ENCODE results near the gene ZNF70.
A peak's percentile ranks its signal among the peaks of the same experiment; 100 is the strongest.

The ZNF70 gene

GRCh38 chr22:23750714-23751440 is at the start of gene ZNF70:
Gene ZNF70, minus strand, starts transcription at chr22:23751112. Its CDS starts 5,972 bp downstream, at chr22:23745140.
- DNase-seq: peak; percentile 82

DNA sequence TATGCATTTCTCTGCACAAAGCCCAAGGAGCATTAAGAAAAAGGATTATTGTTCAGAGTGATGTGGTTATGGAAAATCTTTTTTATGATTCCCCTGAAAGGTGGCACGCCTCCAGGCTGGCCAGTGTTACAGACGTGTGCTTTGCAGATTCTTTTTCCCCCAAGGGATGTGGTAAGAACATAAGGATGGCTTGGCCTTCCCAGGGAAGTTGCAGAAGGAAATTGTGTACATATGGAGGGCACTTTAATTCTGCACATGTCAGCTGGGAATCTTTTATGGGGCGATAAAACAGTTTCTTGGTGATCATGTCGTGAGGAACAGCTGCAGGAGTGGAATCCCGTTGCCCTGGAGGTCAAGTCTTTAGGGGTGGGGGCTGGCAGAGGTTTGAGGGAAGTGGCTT is 45.5 kb upstream of the ZNF70 start:
- no peak for DNase-seq

- DNase-seq: no peak
Measured at GRCh38 chr22:23793326-23793725, 42.4 kb upstream of the ZNF70 start.

DNA sequence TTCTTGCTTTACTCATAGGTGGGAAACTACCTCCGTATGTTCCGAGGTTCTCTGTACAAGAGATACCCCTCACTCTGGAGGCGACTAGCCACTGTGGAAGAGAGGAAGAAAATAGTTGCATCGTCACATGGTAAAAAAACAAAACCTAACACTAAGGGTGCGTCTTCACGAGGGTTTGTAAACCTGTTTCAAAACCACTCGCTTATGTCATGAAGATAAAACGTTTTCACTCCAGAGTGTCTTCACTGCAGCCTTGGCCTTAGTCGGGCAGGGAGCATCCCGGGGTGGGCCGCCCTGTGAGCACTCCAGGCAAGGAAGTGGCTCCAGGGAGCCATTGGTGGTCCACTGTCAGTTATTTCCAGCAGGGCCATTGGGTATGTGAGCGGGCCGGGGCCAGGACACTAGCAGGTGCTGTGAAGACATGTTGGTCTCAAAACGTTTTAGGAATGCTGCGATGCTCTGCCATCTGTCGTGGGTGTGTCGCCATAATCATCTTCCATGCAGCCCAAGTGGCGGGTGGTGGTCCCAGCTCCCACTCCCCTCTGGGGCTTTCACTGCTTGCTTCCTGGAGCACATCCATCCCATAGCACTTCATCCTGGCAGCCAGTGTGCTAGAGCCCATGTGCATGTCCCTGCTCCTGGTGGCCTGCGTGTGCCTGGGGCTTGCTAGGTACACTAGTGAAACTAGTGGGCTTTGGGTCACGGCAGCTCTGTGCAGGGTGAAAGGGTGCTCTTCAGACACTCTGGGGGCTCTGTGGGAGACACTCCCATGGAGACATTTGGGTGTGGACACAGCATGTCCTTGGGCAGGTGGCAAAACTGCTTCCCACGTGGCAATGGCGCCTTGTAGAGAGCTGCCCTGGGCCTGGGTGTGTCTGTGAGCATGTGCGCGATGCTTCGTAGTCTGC is 41.1 kb upstream of the ZNF70 start:
- no peak for DNase-seq

DNA sequence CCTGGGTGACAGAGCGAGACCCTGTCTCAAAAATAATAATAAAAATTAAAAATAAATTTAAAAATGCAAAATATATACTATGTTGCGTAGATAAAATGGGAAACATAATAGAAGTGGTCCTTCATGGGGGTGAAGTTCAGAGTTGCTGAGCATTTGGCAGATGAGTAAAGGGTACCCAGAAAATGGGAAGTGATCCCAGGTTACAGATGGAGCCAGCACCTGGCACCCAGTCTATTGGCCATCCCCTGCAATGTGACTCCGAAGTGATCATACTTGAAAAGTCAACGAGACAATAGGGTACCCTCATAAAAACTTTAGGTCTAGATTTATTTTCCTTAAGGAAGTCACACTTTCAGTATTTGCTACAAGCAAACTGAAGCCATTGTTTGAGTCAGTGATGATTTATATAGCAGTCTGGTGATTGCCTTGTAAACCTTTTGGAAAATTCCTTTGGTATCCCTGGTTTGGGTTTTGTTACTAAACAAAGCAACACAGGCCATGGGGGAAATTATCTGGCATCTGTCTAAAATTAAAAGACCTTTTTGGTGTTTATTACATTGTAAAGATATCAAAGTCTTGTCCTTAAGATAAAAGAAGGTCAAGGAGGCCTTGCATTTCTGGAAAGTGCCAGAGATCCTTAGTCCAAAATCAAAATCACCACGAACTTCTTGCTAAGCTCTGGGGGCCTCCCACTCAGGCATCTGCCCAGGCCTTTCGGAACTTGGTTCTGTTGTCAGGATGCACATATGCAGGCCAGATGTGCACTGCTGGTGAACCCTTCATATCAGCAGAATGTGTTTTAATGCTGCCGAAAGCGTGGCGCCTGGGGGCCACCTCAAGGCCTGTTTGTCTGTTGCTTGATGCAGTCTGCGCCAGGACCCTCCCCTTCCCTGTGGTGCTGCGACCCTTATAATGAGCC is 40.2 kb upstream of the ZNF70 start:
- no peak for DNase-seq

DNA sequence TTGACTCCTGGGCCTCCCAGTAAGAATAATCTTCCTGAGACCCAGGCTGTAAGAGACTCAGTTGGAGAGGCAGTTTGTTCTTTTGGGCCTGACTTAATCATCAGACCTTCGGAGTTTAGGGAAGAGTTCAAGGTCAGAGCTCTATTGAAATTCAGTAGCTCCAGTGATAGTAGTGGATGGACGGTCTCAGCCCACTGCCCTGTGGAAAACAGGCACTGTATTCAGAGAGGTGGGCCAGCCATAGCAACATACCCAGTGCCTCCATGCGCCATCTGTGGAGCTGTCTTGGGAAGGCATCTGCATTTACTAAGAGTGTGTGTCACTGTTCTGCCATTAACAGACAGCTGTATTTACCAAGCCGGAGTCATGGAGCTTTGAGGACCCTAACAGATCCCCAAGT is 38.7 kb upstream of the ZNF70 start:
- no peak for DNase-seq

- DNase-seq: no peak
Measured at GRCh38 chr22:23789121-23789520, 38.2 kb upstream of the ZNF70 start.

DNA sequence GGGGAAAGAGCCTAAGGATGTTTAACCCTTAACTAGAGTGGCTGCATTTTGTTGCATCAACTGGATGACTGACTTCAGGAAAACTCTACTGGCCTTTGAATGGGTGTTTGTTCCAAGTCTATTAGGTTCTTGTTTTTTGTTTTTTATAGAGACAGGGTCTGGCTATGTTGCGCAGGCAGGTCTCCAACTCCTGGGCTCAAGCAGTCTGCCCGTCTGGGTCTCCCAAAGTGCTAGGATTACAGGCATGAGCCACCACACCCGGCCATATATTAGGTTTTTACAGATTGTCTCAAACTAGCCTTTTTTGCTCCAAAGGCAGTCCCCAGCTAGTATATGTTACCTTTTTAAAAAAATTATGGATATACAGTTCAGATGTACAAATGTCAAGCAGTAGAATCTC is 37.0 kb upstream of the ZNF70 start:
- DNase-seq: no peak

GRCh38 chr22:23787600-23787896 is 36.6 kb upstream of the ZNF70 start:
- DNase-seq: no peak

GRCh38 chr22:23786752-23787599 is 36.1 kb upstream of the ZNF70 start, which contains the start of gene SMARCB1:
Gene SMARCB1, plus strand, starts transcription at chr22:23786966. Its CDS starts 204 bp downstream, at chr22:23787170.
- peak; percentile 81 for DNase-seq

- DNase-seq: no peak
Measured at GRCh38 chr22:23786261-23786710, 35.4 kb upstream of the ZNF70 start.

- DNase-seq: peak; percentile 74
Measured at GRCh38 chr22:23784215-23784732, 33.4 kb upstream of the ZNF70 start.

DNA sequence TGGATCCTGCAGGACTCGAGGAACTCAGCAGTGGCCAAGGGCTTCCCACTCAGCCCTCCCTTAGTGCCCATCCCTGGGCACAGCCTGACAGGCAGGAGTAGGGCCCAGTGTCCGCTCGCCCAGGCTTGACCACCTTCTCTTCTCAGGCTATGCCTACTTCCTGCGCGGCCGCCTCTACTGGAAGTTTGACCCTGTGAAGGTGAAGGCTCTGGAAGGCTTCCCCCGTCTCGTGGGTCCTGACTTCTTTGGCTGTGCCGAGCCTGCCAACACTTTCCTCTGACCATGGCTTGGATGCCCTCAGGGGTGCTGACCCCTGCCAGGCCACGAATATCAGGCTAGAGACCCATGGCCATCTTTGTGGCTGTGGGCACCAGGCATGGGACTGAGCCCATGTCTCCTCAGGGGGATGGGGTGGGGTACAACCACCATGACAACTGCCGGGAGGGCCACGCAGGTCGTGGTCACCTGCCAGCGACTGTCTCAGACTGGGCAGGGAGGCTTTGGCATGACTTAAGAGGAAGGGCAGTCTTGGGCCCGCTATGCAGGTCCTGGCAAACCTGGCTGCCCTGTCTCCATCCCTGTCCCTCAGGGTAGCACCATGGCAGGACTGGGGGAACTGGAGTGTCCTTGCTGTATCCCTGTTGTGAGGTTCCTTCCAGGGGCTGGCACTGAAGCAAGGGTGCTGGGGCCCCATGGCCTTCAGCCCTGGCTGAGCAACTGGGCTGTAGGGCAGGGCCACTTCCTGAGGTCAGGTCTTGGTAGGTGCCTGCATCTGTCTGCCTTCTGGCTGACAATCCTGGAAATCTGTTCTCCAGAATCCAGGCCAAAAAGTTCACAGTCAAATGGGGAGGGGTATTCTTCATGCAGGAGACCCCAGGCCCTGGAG is 32.6 kb upstream of the ZNF70 start:
- DNase-seq: no peak

DNA sequence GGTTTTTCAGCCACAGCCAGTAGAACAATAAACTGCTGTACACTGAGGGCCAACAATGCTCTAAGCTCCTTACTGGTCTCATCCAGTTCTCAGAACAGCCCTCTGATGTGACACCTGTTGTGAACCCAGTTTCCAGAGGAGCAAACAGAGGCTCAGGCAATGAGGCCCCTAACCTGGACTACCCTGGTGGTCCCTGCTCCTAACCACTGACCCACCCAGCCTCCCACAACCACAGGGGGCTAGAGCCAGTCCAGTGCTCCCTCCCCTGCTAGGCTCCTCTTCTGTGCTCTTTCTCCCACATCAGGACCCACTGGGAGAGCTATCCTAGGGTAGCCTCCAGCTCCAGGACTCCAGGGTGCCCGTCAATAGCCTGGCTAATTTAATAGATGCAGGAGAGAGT is 31.8 kb upstream of the ZNF70 start:
- no peak for DNase-seq

- no peak for DNase-seq
Measured at GRCh38 chr22:23782252-23782651, 31.3 kb upstream of the ZNF70 start.

DNA sequence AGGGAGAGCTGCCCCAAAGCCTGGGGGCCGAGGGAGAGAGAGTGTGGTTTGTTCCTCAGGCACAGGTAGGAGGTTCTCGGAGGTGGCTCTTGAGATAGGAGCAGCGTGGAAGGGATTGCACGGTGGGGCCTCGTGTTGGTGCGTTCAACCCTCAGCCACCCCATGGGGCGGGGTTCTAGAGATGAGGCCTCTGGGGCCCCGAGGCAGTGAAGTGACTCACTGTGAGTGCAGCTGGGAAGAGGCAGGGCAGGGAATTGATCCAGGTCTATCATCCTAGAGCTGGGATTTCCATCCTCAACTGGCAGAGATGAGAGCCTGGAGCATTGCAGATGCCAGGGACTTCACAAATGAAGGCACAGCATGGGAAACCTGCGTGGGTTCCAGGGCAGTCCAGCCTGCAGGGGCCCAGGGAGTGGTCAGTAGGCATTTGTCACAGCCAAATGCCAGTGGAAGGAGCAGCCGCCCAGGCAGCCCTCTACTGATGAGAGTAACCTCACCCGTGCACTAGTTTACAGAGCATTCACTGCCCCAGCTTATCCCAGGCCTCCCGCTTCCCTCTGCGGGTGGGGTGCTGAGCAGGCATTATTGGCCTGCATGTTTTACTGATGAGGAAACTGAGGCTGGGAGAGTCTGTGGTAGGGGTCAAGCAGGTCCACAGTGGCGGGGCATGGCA is 30.7 kb upstream of the ZNF70 start:
- no peak for DNase-seq

DNA sequence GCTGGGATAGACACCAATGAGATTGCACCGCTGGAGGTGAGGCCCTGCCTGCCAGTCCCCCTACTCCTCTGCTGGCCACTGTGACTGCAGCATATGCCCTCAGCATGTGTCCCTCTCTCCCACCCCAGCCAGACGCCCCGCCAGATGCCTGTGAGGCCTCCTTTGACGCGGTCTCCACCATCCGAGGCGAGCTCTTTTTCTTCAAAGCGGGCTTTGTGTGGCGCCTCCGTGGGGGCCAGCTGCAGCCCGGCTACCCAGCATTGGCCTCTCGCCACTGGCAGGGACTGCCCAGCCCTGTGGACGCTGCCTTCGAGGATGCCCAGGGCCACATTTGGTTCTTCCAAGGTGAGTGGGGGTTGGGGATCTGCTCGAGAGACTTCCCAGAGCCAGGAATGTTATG is 30.2 kb upstream of the ZNF70 start:
- DNase-seq: no peak

DNA sequence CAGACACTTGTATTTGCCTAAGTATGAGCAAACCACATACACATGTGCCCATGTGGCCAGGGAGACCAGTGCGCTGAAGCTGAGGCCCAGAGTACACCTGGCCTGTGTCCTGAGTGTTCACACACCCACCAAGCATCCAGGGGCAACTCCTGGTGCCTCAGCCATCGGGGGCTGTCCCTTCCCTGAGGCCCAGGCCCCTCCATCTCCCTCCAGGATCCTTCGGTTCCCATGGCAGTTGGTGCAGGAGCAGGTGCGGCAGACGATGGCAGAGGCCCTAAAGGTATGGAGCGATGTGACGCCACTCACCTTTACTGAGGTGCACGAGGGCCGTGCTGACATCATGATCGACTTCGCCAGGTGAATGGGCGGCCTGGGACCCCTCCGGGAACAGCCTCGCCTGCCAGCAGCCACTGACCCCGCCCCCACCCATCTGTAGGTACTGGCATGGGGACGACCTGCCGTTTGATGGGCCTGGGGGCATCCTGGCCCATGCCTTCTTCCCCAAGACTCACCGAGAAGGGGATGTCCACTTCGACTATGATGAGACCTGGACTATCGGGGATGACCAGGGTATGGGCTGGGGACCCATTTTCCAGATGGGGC is 29.3 kb upstream of the ZNF70 start:
- no peak for DNase-seq

DNA sequence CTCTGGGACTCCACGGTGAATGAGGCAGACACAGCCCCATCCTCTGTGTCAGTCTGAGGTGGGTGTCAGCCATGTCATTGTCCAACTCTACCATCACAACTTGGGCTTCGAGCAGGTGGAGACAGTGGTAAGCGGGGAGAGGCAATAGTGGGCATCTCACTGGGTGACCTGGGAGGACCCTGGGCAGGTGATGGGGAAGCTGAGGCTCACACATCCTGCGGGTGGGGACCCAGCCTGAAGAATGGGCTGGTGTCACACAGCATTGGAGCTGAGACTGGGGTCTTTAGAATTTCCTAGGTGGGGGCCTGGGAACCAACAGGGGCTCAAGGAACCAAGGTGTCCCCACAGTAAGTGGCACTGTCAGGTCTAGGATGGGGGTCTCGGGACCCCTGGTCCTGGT is 28.8 kb upstream of the ZNF70 start:
- no peak for DNase-seq

DNA sequence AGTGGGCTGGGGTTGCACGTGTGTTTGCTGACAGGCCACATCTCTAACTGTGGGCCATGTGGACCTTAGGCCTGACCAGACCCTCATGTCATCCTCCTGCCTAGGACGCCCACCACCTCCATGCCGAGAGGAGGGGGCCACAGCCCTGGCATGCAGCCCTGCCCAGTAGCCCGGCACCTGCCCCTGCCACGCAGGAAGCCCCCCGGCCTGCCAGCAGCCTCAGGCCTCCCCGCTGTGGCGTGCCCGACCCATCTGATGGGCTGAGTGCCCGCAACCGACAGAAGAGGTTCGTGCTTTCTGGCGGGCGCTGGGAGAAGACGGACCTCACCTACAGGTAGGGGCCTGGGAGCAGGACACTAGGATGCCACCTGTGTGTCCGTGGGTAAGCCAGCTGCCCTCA is 28.2 kb upstream of the ZNF70 start:
- no peak for DNase-seq
